Pancreas (tissue), 10 donors: ENCODE results near the gene PTOV1. TPM values are rescaled to one million over a fixed set of nuclear protein-coding genes. Genes with fewer than 3 reads are reported as not detected.
"Not testable (repeated sequence)": the region's sequence is repeated elsewhere in the genome, so short reads cannot be mapped to it uniquely, and the experiment has no call there.

ENCODE experiments used
- ATAC-seq, 4 donors: fragments of 200-7000 bp; cut with Tn5 transposase; one replicate each; pipeline versions ENCODE4 v1.8.0 to v1.9.1; 2020; ENCODE audit warnings: mild to moderate bottlenecking in 4 of 4, moderate library complexity in 4 of 4
- DNase-seq, 6 donors: peaks; one replicate each; pipeline ENCODE4 v3.0.0-alpha.2; 2020
- FAIRE-seq: peaks from 2 replicates; lab custom pipeline; 2012; peaks lifted over from hg19 to GRCh38; lab: Jason Lieb, UNC
- H3K27ac ChIP-seq, 4 donors: fragments of 200-600 bp; sonication (generic); 1 replicate in 3 of 4; 2 replicates in 1 of 4; pipeline versions ENCODE4 v1.5.0 to v1.8.0; 2020
- H3K27me3 ChIP-seq, 4 donors: fragments of 200-600 bp; one replicate each; pipeline ENCODE4 v1.8.0; 2021
- H3K36me3 ChIP-seq, 3 donors: fragments of 200-600 bp; sonication (generic) in 1 of 3; one replicate each; pipeline versions ENCODE4 v1.5.0 to v1.8.0; 2020 to 2021
- H3K4me1 ChIP-seq, 3 donors: fragments of 200-600 bp; one replicate each; pipeline ENCODE4 v1.8.0; 2021
- H3K4me3 ChIP-seq, 4 donors: fragments of 200-600 bp; sonication (generic) in 2 of 4; one replicate each; pipeline versions ENCODE4 v1.5.0 to v1.8.0; 2020 to 2021
- H3K9me3 ChIP-seq, 4 donors: fragments of 200-600 bp; one replicate each; pipeline ENCODE4 v1.8.0; 2021
- WGBS, 2 donors: extraction: QIAGEN DNeasy Blood & Tissue Kit; methylation state at CpG; one replicate each; pipeline ENCODE4 v1.1.7; 2013; 5-methylcytosine and 5-hydroxymethylcytosine counted together
- intact Hi-C, 3 donors: fragments of 100-400 bp; cut with DNase I; formaldehyde crosslinking; loops; one replicate each; pipeline versions ENCODE4 v1.11.1 to v1.14.2; 2022
- polyA plus RNA-seq, 2 donors: library from polyadenylated mRNA; stranded (reverse); fragments of 200-250 nt; gene quantifications; one replicate each; pipeline ENCODE4 v1.2.3, GENCODE V29; 2013
- total RNA-seq, 6 donors: library from RNA; stranded (reverse); fragmentation: NEBNext Ultra II Directional in 4 of 6; extraction: Animal tissue kit (Norgen Biotek cat#: 25700) in 4 of 6; gene quantifications; one replicate each; pipeline versions ENCODE4 v1.2.1 to v1.2.4, GENCODE V29; 2021 to 2023
- TF ChIP-seq, protein P1 (sequence below), 4 donors: fragments of 200-600 bp; sonication (generic) in 3 of 4; IDR thresholded peaks; one replicate each; pipeline versions ENCODE4 v1.5.0 to v1.8.0; 2021; ENCODE audit warnings: antibody characterized with exemption in 4 of 4
- donor health status: healthy with polysubstance abuse.
- donor health status: DM: no; HTN: no; CAD: no; lungs with moderate emphysema.
- donor health status: DM: no; HTN: no; CAD: no.
- donor health status: control.
- donor health status: control.
- donor health status: Bipolar disorder and iron deficiency.
- donor health status: DM: yes; HTN: yes; CAD: no.
- donor health status: DM: no; HTN: no; CAD: no.
- donor health status: DM: no; HTN: no; CAD: no.
- donor health status: DM: yes; HTN: yes; CAD: no.

PTOV1 gene
- total and polyA plus RNA-seq, 8 donors = 48.8 to 191 (median 76.0) TPM

DNA sequence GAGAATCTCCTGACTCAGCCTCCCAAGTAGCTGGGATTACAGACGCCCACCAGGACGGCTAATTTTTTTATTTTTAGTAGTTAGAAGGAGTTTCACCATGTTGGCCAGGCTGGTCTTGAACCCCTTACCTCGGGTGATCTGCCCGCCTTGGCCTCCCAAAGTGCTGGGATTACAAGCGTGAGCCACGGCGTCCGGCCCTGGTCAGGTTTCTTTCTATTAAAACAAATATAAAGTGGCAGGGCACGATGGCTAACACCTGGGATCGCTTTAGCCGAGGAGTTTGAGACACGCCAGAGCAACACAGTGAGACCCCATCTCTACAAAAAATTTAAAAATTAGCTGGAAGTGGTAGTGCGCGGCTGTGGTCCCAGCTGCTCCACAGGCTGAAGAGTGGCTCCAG, 34.4 kb upstream of the PTOV1 start:
- no peak for ATAC-seq
- TF ChIP-seq, protein P1, sequence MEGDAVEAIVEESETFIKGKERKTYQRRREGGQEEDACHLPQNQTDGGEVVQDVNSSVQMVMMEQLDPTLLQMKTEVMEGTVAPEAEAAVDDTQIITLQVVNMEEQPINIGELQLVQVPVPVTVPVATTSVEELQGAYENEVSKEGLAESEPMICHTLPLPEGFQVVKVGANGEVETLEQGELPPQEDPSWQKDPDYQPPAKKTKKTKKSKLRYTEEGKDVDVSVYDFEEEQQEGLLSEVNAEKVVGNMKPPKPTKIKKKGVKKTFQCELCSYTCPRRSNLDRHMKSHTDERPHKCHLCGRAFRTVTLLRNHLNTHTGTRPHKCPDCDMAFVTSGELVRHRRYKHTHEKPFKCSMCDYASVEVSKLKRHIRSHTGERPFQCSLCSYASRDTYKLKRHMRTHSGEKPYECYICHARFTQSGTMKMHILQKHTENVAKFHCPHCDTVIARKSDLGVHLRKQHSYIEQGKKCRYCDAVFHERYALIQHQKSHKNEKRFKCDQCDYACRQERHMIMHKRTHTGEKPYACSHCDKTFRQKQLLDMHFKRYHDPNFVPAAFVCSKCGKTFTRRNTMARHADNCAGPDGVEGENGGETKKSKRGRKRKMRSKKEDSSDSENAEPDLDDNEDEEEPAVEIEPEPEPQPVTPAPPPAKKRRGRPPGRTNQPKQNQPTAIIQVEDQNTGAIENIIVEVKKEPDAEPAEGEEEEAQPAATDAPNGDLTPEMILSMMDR (IDR thresholded peaks at IDR 0.05) = no peak
- intact Hi-C loops = no loop called here
- H3K4me3 ChIP-seq = peak overlapping the region in 1 of 4 donors; percentile 65
- H3K36me3 ChIP-seq = no peaks in the 10 kb centered on the region
- no peak for DNase-seq
- no peaks in the 10 kb centered on the region for H3K27me3 ChIP-seq
- H3K4me1 ChIP-seq = peaks cover 25 to 30% (median 26%) of the 10 kb centered on the region in 3 donors
- H3K27ac ChIP-seq = peak overlapping the region; percentile 95 to 99 (median 96)
- FAIRE-seq = no peak
- 51 to 67% methylated on average over 14 of the region's 14 CpGs for WGBS, 2 donors
- no peaks in the 10 kb centered on the region for H3K9me3 ChIP-seq

DNA sequence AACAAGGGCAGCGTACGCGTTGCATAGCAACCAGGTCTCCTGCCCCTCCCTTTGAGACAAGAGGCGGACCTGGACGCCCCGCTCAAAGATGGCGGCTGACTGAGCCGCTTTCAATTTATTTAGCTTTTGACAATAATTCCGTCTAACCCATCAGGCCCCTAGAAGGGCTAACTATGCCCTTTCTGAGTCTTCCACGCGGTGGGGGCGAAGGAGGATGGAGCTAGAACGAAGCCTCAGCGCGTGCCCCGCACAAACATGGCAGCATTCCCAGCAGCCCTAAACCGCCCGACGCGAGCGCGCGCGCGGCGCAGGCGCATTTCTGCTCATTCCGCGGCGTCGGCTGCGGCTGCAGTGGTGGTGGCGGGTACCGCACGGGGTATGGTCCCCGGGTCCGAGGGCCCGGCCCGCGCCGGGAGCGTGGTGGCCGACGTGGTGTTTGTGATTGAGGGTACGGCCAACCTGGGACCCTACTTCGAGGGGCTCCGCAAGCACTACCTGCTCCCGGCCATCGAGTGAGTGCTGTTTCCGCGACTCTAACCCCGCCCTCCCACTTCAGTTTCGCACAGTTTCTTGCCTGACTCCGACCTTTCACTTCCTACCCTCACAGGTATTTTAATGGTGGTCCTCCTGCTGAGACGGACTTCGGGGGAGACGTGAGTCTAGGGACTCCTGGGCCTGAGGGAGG, 32.9 kb upstream of the PTOV1 start, which contains the start of gene MED25:
Gene MED25, plus strand, starts transcription at position 326 of the 685 bp plus-strand sequence. Its CDS starts 53 bp downstream, at position 379.
- Histone ChIP-seq H3K27me3 (no peaks in the 10 kb centered on the region), H3K9me3 (no peaks in the 10 kb centered on the region), H3K27ac (peak within 1 kb of the TSS; percentile 95 to 99 (median 96)), H3K4me1 (peaks cover 25 to 30% (median 26%) of the 10 kb centered on the region in 3 donors), H3K36me3 (no peaks in the 10 kb centered on the region), H3K4me3 (peak within 1 kb of the TSS; percentile 55 to 91 (median 63))
- ATAC-seq = peak; percentile 72 to 83 (median 76)
- intact Hi-C loops = no loop called here
- FAIRE-seq = no peak
- 0 to 1% methylated on average over 37 to 57 of the region's 57 CpGs for WGBS, 2 donors
- DNase-seq = peak; percentile 80 to 93 (median 90)
- TF ChIP-seq, protein P1 (IDR thresholded peaks at IDR 0.05) = peak in 3 of 4 donors; percentile 25 to 47 (median 29)

DNA sequence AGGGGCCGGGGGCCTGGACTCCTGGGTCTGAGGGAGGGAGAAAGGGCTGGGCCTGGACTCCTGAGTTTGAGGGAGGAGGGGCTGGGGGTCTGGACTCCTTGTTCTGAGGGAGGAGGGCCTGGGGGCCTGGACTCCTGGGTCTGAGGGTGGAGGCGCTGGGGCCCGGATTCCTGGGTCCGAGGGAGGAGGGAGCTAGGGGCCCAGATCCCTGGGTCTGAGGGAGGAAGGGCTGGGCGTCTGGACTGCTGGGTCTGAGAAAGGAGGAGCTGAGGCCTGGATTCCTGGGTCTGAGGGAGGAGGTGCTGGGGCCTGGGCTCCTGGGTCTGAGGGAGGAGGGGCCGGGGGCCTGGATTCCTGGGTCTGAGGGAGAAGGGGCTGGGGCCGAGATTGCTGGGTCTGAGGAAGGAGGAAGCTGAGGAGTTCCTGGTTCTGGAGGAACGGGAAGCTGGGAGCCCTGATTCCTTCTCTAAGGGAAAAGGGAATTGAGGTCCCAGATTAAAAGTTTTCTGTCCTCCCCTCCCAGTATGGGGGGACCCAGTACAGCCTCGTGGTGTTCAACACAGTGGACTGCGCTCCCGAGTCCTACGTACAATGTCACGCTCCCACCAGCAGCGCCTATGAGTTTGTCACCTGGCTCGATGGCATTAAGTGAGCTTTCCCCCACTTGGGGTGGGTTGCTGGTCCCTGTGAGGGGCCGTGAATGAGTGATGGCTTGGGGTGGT, 32.1 kb upstream of the PTOV1 start:
- H3K4me3 ChIP-seq = peak overlapping the region; percentile 55 to 91 (median 63)
- H3K4me1 ChIP-seq = peaks cover 25 to 30% (median 25%) of the 10 kb centered on the region in 3 donors
- WGBS, 2 donors = 10 to 12% methylated on average over 14 to 16 of the region's 16 CpGs
- no peaks in the 10 kb centered on the region for H3K27me3 ChIP-seq
- TF ChIP-seq, protein P1 (IDR thresholded peaks at IDR 0.05) = no peak
- no peak for FAIRE-seq
- intact Hi-C loops = no loop called here
- H3K36me3 ChIP-seq = peaks cover 0 to 7% (median 0%) of the 10 kb centered on the region in 3 donors
- H3K9me3 ChIP-seq = no peaks in the 10 kb centered on the region
- peak overlapping the region; percentile 95 to 99 (median 96) for H3K27ac ChIP-seq
- DNase-seq = peak in 2 of 6 donors; percentile 45 to 67
- ATAC-seq = no peak

DNA sequence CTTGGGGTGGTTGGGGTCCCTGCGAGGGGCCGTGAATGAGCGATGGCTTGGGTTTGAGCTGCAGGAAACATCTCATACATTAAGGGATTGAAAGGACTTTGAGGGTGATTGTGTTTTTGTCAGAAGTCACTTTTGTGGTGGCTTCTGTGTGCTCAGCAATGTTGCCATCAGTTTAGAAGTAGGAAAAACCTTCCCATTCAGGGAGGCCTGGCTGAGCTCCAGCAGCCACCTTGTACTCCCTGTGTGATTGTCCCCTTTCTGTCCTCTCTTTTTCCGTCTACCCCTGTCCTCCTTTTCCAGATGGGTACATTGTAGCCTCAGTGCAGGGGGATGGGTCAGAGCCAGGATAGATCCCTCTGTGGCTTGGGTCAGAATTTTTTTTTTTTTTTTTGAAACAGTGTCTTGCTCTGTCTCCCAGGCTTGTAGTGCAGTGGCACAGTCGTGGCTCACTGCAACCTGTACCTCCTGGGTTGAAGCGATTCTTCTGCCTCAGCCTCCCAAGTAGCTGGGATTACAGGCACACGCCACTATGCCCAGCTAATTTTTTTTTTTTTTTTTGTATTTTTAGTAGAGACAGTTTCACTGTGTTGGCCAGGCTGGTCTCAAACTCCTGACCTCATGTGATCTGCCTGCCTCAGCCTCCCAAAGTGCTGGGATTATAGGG, 31.4 kb upstream of the PTOV1 start:
- H3K9me3 ChIP-seq, FAIRE-seq, ATAC-seq, H3K27me3 ChIP-seq, intact Hi-C loops: not testable (repeated sequence)
- H3K36me3 ChIP-seq = peaks cover 0 to 13% (median 0%) of the 10 kb centered on the region in 3 donors
- DNase-seq = peak in 1 of 6 donors; percentile 62
- 39 to 50% methylated on average over 7 of the region's 7 CpGs for WGBS, 2 donors
- peaks cover 22 to 30% (median 23%) of the 10 kb centered on the region in 3 donors for H3K4me1 ChIP-seq
- H3K4me3 ChIP-seq = peak overlapping the region in 2 of 4 donors; percentile 55 to 65
- H3K27ac ChIP-seq = peak overlapping the region; percentile 17 to 99 (median 35)

DNA sequence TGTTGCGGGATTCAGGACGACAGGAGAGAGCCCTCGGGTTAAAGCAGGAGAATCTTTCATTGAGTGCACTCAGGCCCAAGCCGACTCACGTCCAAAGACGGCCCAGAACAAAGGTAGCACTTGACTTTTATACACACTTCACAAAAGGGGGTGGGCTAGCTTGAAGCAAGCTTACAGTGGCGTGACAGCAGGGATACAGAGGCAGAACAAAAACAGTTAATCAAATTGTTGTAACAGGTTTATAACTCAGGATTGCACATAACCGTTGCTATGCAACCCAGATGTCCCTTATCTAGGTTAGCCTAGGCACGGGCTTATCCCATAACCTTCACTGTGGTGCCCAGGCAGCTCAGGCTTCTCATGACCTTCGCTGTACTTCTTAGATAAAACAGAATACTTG, 30.8 kb upstream of the PTOV1 start:
- Histone ChIP-seq H3K4me3 (no peak overlapping the region), H3K27ac (peak overlapping the region; percentile 17 to 99 (median 50)), H3K9me3 (no peaks in the 10 kb centered on the region), H3K4me1 (peaks cover 22 to 30% (median 23%) of the 10 kb centered on the region in 3 donors), H3K36me3 (peaks cover 0 to 13% (median 0%) of the 10 kb centered on the region in 3 donors), H3K27me3 (no peaks in the 10 kb centered on the region)
- ATAC-seq (peak in 3 of 4 donors; percentile 8 to 33 (median 29)), DNase-seq (peak in 3 of 6 donors; percentile 55 to 75 (median 72)), FAIRE-seq (no peak)
- intact Hi-C loops = no loop called here
- WGBS, 2 donors = 31% methylated on average over 10 of the region's 10 CpGs
- TF ChIP-seq, protein P1 (IDR thresholded peaks at IDR 0.05) = no peak
